HCT116 (cell line): ENCODE results near the gene C12orf43. TPM values are rescaled to one million over a fixed set of nuclear protein-coding genes. Genes with fewer than 3 reads are reported as not detected.

ENCODE experiments used
- ATAC-seq: fragments of 200-7000 bp; cut with Tn5 transposase; 2 replicates; pipeline ENCODE4 v1.9.1; 2020; ENCODE audit warnings: mild to moderate bottlenecking, moderate library complexity
- BruUV-seq: library from RNA; stranded (reverse); fragments of 400-500 nt; replicated peaks from 2 replicates; lab custom pipeline; 2021; lab: Mats Ljungman, UMichigan
- CTCF ChIA-PET: fragments of 300-600 bp; sonication (Branson Sonifier 250); formaldehyde crosslinking; loops from one replicate; lab custom pipeline; 2021; ENCODE audit warnings: antibody characterized with exemption; lab: Charles Lee
- POLR2A ChIA-PET: fragments of 300-600, 350-600 bp; sonication (Branson Sonifier 250); formaldehyde crosslinking; loops from one replicate; lab custom pipeline; 2021; ENCODE audit warnings: antibody characterized with exemption; lab: Charles Lee
- RAD21 ChIA-PET, 2 experiments: fragments of 300-600 bp; sonication (Branson Sonifier 250); formaldehyde crosslinking; loops; one replicate each; lab custom pipeline; 2023; ENCODE audit warnings: low total read pairs in 2 of 2; ENCODE audit not compliant: uncharacterized antibody in 2 of 2, unreplicated experiment in 2 of 2, low non-redundant PET in 1 of 2; lab: Charles Lee
- DNase-seq: peaks from one replicate; pipeline ENCODE4 v3.0.0-alpha.2; 2010; ENCODE audit warnings: low read depth, low spot score
- H2AFZ ChIP-seq: fragments of 200-600 bp; shearing (Covaris generic), sonication (generic); 2 replicates; pipeline ENCODE4 v1.6.1; 2017; ENCODE audit warnings: low read depth, mixed run types, mixed read lengths, antibody characterized with exemption, low read length; ENCODE audit not compliant: poor library complexity, severe bottlenecking
- H3K27ac ChIP-seq: 2 replicates; pipeline ENCODE4 v1.5.1; 2012; ENCODE audit warnings: low read depth, low read length
- H3K27me3 ChIP-seq: fragments of 200-600 bp; sonication (generic); 2 replicates; pipeline ENCODE4 v1.6.1; 2016; ENCODE audit warnings: mixed run types, low read length, mixed read lengths; ENCODE audit not compliant: insufficient read depth
- H3K36me3 ChIP-seq, 2 experiments: fragments of 200-500 bp in 1 of 2; fragments of 200-600 bp in 1 of 2; sonication (Bioruptor generic) in 1 of 2; sonication (generic) in 1 of 2; 2 replicates each; pipeline versions ENCODE4 v1.5.1 to v1.6.1; 2014 to 2016; ENCODE audit warnings: low read length in 2 of 2, inconsistent platforms in 1 of 2, mixed read lengths in 1 of 2, mixed run types in 1 of 2; ENCODE audit not compliant: insufficient read depth in 2 of 2, control insufficient read depth in 1 of 2
- H3K4me1 ChIP-seq, 2 experiments: fragments of 200-600 bp in 1 of 2; sonication (generic) in 1 of 2; 2 replicates each; pipeline versions ENCODE4 v1.5.1 to v1.6.1; 2012 to 2017; ENCODE audit warnings: low read length in 2 of 2, inconsistent platforms in 1 of 2, mild to moderate bottlenecking in 1 of 2, mixed read lengths in 1 of 2, mixed run types in 1 of 2, moderate library complexity in 1 of 2; ENCODE audit not compliant: insufficient read depth in 2 of 2, control insufficient read depth in 1 of 2
- H3K4me2 ChIP-seq: fragments of 200-600 bp; sonication (generic); 2 replicates; pipeline ENCODE4 v1.6.1; 2017; ENCODE audit warnings: mixed run types, low read length, mixed read lengths
- H3K4me3 ChIP-seq, 2 experiments: fragments of 200-600 bp in 1 of 2; sonication (generic) in 1 of 2; replicated peaks in 1 of 2; 2 replicates each; pipeline ENCODE4 v1.5.1; 2011 to 2016; ENCODE audit warnings: low read length in 2 of 2, control low read depth in 1 of 2, low read depth in 1 of 2, mild to moderate bottlenecking in 1 of 2, mixed read lengths in 1 of 2, mixed run types in 1 of 2
- H3K79me2 ChIP-seq: fragments of 200-600 bp; sonication (generic); 2 replicates; pipeline ENCODE4 v1.6.1; 2017; ENCODE audit warnings: mild to moderate bottlenecking, mixed run types, low read length, moderate library complexity, mixed read lengths; ENCODE audit not compliant: insufficient read depth
- H3K9ac ChIP-seq: fragments of 200-600 bp; sonication (generic); 2 replicates; pipeline ENCODE4 v1.6.1; 2016; ENCODE audit warnings: low read length, mixed read lengths
- H3K9me2 ChIP-seq: fragments of 200-600 bp; sonication (generic), shearing (Covaris generic); 2 replicates; pipeline ENCODE4 v1.6.1; 2017; ENCODE audit warnings: mixed run types, mild to moderate bottlenecking, moderate library complexity; ENCODE audit not compliant: insufficient read depth
- H3K9me3 ChIP-seq, 2 experiments: fragments of 200-500 bp in 1 of 2; fragments of 200-600 bp in 1 of 2; sonication (Bioruptor generic) in 1 of 2; sonication (generic) in 1 of 2; 2 replicates each; pipeline ENCODE4 v1.6.1; 2014 to 2017; ENCODE audit warnings: low read length in 2 of 2, mixed read lengths in 2 of 2, inconsistent platforms in 1 of 2, low read depth in 1 of 2, mild to moderate bottlenecking in 1 of 2, mixed run types in 1 of 2, moderate library complexity in 1 of 2; ENCODE audit not compliant: control insufficient read depth in 1 of 2, insufficient read depth in 1 of 2
- H4K20me1 ChIP-seq: fragments of 200-600 bp; sonication (generic), shearing (Covaris generic); 2 replicates; pipeline ENCODE4 v1.6.1; 2017; ENCODE audit warnings: mixed run types, mild to moderate bottlenecking, moderate library complexity; ENCODE audit not compliant: insufficient read depth
- EGR1 ChIP-seq: IDR thresholded peaks from 2 replicates; pipeline ENCODE4 v1.6.1; 2012; ENCODE audit warnings: low read depth
- EZH2 ChIP-seq: fragments of 200-600 bp; sonication (generic); IDR thresholded peaks from 2 replicates; pipeline ENCODE4 v1.6.1; 2017; ENCODE audit warnings: antibody characterized with exemption, mixed run types
- EZH2phosphoT487 ChIP-seq: fragments of 200-600 bp; IDR thresholded peaks from 2 replicates; pipeline ENCODE4 v1.6.1; 2018; ENCODE audit warnings: antibody characterized with exemption, borderline replicate concordance
- FOSL1 ChIP-seq: IDR thresholded peaks from 2 replicates; pipeline ENCODE4 v1.6.1; 2012; ENCODE audit warnings: low read depth
- JUND ChIP-seq: IDR thresholded peaks from 2 replicates; pipeline ENCODE4 v1.6.1; 2012
- POLR2A ChIP-seq: IDR thresholded peaks from 2 replicates; pipeline ENCODE4 v1.7.0; 2011; ENCODE audit warnings: borderline replicate concordance; ENCODE audit not compliant: insufficient read depth, insufficient read length; ENCODE audit errors: extremely low read depth
- POLR2AphosphoS5 ChIP-seq: IDR thresholded peaks from 2 replicates; pipeline ENCODE4 v1.6.1; 2011; ENCODE audit warnings: mild to moderate bottlenecking, low read depth, low read length, moderate library complexity
- RAD21 ChIP-seq: IDR thresholded peaks from 2 replicates; pipeline ENCODE4 v1.6.1; 2012; ENCODE audit warnings: low read depth, mild to moderate bottlenecking
- SIN3A ChIP-seq: IDR thresholded peaks from 2 replicates; pipeline ENCODE4 v1.6.1; 2012; ENCODE audit warnings: low read depth
- SP1 ChIP-seq: IDR thresholded peaks from 2 replicates; pipeline ENCODE4 v1.6.1; 2012; ENCODE audit warnings: low read depth
- SRF ChIP-seq: IDR thresholded peaks from 2 replicates; pipeline ENCODE4 v1.6.1; 2012; ENCODE audit warnings: low read depth
- YY1 ChIP-seq: IDR thresholded peaks from 2 replicates; pipeline ENCODE4 v1.6.1; 2011; ENCODE audit warnings: low read length, low read depth, moderate library complexity, mild to moderate bottlenecking; ENCODE audit not compliant: insufficient replicate concordance; ENCODE audit errors: extremely low read depth
- ZFX ChIP-seq: fragments of 450-650 bp; IDR thresholded peaks from 2 replicates; pipeline ENCODE4 v1.6.1; 2017
- ZNF274 ChIP-seq: fragments of 200-500 bp; sonication (Bioruptor generic); IDR thresholded peaks from 2 replicates; pipeline ENCODE4 v1.6.1; 2014; ENCODE audit warnings: mild to moderate bottlenecking, low read depth, low read length, inconsistent platforms
- intact Hi-C: fragments of 100-400 bp; cut with micrococcal nuclease; formaldehyde crosslinking; loops from 2 replicates; pipeline ENCODE4 v1.10.0; 2022
- total RNA-seq: library from RNA; stranded (reverse); gene quantifications from one replicate; pipeline ENCODE4 v1.2.1, GENCODE V29; 2021; ENCODE audit not compliant: unreplicated experiment
- TF ChIP-seq, protein P1 (sequence below): IDR thresholded peaks from 2 replicates; pipeline ENCODE4 v1.6.1; 2012; ENCODE audit warnings: low read depth
- TF ChIP-seq, protein P2 (sequence below): IDR thresholded peaks from 2 replicates; pipeline ENCODE4 v1.6.1; 2011; ENCODE audit warnings: mild to moderate bottlenecking, low read length, moderate library complexity; ENCODE audit not compliant: insufficient replicate concordance; ENCODE audit errors: extremely low read depth
- TF ChIP-seq, protein P3 (sequence below), 3 experiments: fragments of 200-600 bp in 1 of 3; sonication (generic) in 1 of 3; IDR thresholded peaks in 2 of 3; conservative IDR thresholded peaks in 1 of 3; 2 replicates each; pipeline ENCODE4 v1.5.1; 2012 to 2017; ENCODE audit warnings: low read depth in 2 of 3, low read length in 2 of 3, antibody characterized with exemption in 1 of 3, borderline replicate concordance in 1 of 3, control low read depth in 1 of 3, mild to moderate bottlenecking in 1 of 3, mixed read lengths in 1 of 3, mixed run types in 1 of 3, moderate library complexity in 1 of 3; ENCODE audit not compliant: insufficient read depth in 1 of 3
- TF ChIP-seq, protein P4 (sequence below): IDR thresholded peaks from 2 replicates; pipeline ENCODE4 v1.6.1; 2012

C12orf43 gene
- total RNA-seq, 1 experiment from 2014 or later, result 16.2 TPM

DNA sequence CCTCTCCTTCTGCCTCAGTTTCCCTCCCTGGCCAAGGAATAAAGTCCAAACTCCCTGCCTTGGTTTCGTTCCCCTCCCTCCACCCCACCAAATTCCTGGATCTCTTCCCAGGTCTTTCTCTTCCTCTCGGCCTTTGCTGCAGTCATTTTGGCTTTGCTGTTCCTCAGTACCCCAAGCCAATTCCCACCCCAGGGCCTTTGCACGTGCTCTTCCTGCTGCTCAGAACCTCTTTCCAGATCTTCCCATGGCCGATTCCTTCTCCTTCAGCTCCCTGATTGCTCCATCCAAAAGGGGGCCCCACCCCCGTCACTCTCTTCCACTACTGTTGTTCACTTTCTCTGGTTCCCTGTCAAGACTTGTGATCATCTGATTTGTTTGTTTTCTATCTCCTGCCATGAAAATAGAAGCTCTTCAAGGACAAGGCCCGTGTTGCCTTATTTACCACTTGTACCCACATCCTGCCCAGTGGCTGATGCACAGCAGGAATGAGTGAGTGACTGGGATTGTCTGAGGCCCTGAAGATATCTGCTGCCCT is 34.8 kb downstream of the C12orf43 start:
- Histone ChIP-seq H3K9ac (no peak overlapping the region), H3K9me2 (no peaks in the 10 kb centered on the region), H3K4me2 (no peak overlapping the region), H4K20me1 (no peaks in the 10 kb centered on the region), H3K4me1 (peaks cover 0 to 6% of the 10 kb centered on the region in 2 experiments; a peak in 2 of 4 replicates), H3K27ac (no peak overlapping the region), H3K27me3 (no peaks in the 10 kb centered on the region), H3K36me3 (no peaks in the 10 kb centered on the region), H3K9me3 (no peaks in the 10 kb centered on the region), H3K4me3 (no peak overlapping the region), H3K79me2 (no peaks in the 10 kb centered on the region), H2AFZ (no peak overlapping the region)
- RAD21 ChIA-PET, result interaction anchor here in 1 of 2 experiments (1.2 kb wide), 1 partner anchor 10 kb away, joined by 3 read pairs; no protein-coding TSS in a partner anchor
- TF ChIP-seq SRF (no peak), ZFX (no peak), EGR1 (no peak), SP1 (no peak), EZH2phosphoT487 (no peak), JUND (no peak), SIN3A (no peak), POLR2A (no peak), POLR2AphosphoS5 (no peak), FOSL1 (no peak), RAD21 (no peak), EZH2 (no peak), YY1 (no peak), ZNF274 (no peak)
- TF ChIP-seq, protein P1, sequence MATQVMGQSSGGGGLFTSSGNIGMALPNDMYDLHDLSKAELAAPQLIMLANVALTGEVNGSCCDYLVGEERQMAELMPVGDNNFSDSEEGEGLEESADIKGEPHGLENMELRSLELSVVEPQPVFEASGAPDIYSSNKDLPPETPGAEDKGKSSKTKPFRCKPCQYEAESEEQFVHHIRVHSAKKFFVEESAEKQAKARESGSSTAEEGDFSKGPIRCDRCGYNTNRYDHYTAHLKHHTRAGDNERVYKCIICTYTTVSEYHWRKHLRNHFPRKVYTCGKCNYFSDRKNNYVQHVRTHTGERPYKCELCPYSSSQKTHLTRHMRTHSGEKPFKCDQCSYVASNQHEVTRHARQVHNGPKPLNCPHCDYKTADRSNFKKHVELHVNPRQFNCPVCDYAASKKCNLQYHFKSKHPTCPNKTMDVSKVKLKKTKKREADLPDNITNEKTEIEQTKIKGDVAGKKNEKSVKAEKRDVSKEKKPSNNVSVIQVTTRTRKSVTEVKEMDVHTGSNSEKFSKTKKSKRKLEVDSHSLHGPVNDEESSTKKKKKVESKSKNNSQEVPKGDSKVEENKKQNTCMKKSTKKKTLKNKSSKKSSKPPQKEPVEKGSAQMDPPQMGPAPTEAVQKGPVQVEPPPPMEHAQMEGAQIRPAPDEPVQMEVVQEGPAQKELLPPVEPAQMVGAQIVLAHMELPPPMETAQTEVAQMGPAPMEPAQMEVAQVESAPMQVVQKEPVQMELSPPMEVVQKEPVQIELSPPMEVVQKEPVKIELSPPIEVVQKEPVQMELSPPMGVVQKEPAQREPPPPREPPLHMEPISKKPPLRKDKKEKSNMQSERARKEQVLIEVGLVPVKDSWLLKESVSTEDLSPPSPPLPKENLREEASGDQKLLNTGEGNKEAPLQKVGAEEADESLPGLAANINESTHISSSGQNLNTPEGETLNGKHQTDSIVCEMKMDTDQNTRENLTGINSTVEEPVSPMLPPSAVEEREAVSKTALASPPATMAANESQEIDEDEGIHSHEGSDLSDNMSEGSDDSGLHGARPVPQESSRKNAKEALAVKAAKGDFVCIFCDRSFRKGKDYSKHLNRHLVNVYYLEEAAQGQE, result no peak
- TF ChIP-seq, protein P2, sequence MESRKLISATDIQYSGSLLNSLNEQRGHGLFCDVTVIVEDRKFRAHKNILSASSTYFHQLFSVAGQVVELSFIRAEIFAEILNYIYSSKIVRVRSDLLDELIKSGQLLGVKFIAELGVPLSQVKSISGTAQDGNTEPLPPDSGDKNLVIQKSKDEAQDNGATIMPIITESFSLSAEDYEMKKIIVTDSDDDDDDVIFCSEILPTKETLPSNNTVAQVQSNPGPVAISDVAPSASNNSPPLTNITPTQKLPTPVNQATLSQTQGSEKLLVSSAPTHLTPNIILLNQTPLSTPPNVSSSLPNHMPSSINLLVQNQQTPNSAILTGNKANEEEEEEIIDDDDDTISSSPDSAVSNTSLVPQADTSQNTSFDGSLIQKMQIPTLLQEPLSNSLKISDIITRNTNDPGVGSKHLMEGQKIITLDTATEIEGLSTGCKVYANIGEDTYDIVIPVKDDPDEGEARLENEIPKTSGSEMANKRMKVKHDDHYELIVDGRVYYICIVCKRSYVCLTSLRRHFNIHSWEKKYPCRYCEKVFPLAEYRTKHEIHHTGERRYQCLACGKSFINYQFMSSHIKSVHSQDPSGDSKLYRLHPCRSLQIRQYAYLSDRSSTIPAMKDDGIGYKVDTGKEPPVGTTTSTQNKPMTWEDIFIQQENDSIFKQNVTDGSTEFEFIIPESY, result no peak
- TF ChIP-seq, protein P3, sequence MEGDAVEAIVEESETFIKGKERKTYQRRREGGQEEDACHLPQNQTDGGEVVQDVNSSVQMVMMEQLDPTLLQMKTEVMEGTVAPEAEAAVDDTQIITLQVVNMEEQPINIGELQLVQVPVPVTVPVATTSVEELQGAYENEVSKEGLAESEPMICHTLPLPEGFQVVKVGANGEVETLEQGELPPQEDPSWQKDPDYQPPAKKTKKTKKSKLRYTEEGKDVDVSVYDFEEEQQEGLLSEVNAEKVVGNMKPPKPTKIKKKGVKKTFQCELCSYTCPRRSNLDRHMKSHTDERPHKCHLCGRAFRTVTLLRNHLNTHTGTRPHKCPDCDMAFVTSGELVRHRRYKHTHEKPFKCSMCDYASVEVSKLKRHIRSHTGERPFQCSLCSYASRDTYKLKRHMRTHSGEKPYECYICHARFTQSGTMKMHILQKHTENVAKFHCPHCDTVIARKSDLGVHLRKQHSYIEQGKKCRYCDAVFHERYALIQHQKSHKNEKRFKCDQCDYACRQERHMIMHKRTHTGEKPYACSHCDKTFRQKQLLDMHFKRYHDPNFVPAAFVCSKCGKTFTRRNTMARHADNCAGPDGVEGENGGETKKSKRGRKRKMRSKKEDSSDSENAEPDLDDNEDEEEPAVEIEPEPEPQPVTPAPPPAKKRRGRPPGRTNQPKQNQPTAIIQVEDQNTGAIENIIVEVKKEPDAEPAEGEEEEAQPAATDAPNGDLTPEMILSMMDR (IDR thresholded peaks at IDR 0.05 in 2 of 3, conservative IDR thresholded peaks at IDR 0.05 in 1 of 3; ENCODE audit: borderline replicate concordance in 1 of 3, insufficient read depth in 1 of 3, low read depth in 2 of 3, low read length in 2 of 3), result no peak
- TF ChIP-seq, protein P4, sequence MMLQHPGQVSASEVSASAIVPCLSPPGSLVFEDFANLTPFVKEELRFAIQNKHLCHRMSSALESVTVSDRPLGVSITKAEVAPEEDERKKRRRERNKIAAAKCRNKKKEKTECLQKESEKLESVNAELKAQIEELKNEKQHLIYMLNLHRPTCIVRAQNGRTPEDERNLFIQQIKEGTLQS, result no peak
- CTCF ChIA-PET, result interaction anchor here (1.0 kb wide), 1 partner anchor 10 kb away, joined by 3 read pairs; no protein-coding TSS in a partner anchor
- POLR2A ChIA-PET, result no interaction called here
- no TSS peak for BruUV-seq
- DNase-seq (no peak), ATAC-seq (no peak)
- intact Hi-C loops, result no loop called here
